SKM-1 treated with dmso at 0.1 percent for 144 hours (cell line): Measurements from ENCODE around the gene SDSL.

Source experiments
- DNase-seq: peaks from one replicate; lab custom pipeline; 2025; ENCODE audit not compliant: unreplicated experiment; lab: John Stamatoyannopoulos, UW

Gene SDSL

DNA sequence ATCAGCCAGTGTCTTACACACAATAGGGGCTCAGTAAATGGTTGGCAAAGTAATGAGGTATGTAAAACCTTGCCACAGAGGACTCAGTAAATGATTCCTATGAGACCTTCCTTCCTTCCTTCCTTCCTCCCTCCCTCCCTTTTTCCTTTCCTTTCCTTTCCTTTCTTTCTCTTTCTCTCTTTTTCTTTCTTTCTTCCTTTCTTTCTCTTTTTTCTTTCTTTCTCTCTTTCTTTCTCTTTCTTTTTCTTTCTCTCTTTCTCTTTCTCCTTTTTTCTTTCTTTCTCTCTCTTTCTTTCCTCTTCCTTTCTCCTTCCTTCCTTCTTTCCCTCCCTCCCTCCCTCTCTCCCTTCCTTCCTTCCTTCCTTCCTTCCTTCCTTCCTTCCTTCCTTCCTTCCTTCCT, 26.0 kb upstream of the SDSL start:
- no peak for DNase-seq

DNA sequence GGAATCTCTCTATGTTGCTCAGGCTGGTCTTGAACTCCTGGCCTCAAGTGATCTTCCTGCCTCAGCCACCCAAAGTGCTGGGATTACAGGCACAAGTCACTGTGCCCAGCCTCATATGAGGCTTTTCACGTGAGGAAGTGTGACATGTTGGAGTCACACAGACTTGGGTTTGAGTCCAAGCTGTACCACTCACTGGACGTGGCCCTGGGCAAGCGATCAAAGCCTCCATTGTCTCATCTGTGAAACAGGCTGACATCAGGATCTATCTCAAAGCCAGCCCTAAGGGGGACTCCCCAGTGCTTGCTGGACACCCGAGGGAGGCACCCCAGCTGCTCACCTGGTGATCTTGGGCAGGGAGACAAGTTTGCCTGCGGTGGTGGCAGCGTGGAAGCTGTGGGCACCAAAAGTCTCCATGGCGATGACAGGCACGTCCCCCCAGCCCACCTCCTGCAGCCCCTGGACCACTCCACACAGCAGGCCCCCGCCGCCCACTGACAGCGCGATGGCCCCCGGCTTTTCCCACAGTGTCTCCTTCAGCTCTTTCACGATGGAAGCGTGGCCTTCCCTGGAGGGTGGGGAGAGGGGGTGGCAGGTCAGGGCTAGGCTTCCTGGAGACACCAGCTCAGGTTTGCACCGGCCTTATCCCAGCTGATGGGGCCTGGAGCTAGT, 25.2 kb upstream of the SDSL start:
- DNase-seq = no peak

DNA sequence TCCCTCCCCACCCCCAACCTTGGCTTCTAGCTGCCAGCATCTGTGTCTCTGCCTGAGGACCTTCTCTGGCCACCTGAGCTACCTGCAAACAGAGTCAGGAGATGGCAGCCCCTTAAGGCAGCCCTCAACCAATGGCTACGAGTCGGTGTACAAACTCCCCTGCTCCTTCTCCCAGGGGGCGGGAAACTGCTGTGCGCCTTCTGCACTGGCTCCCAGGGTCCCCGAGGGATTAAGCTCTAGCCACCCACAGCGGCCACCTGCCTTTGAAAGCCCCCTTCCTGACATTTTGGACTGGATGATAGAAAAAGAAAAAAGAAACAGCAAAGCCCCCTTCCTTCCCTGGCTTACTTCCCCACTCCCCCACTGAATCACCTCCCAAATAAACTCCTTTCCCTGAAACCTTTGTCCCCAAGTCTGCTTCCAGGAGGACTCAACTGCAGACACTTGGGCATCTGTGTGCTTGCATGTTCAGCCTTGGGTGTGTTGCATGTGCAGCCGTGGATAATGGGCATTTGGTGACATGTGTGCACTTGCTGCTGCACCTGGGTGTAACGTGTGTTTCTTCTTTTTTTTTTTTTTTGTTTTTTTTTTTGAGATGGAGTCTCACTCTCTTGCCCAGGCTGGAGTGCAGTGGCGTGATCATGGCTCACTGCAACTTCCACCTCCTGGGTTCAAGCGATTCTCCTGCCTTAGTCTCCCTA, 24.5 kb upstream of the SDSL start:
- no peak for DNase-seq

DNA sequence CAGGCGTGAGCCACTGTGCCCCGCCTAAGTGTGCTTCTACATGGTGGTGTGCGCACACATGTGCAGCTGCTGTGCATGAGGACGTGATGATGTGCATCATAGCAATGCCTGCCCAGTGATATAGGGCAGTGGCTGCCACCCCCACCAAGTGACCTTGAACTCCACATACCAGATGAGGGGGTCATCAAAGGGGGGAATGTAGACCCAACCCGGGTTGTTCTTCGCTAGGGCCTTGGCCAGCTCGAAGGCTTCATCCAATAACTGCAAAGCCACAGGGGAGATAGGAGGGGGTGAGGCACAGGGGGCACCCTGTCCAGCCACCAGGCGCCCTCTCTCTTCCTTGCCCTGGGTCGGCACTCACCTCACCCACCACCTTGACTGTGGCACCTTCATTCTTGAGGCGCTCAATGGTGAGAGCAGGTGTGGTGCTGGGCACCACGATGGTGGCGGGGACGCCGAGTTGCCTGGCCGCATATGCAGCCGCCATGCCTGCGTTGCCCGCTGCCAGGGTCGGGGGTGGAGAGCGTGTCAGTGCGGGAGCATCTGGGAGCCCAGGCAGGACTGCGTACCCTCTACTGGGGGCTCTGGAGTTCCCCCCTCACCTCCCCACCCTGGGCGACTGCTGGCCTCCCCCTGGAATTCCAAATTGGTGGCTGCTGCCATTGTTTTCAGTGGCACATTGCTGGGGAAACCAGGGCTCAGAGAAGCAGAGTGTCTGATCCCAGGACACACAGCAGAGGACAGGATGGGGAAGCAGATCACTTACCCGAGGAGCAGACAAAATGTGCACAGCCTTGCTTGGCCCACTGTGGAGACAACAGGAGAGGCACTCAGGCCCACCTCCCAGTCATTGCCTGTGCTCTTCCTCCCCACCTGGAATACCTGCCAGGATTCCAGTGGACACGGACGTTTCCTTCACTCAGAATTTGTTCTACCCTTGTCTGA, 23.6 kb upstream of the SDSL start:
- no peak for DNase-seq

DNA sequence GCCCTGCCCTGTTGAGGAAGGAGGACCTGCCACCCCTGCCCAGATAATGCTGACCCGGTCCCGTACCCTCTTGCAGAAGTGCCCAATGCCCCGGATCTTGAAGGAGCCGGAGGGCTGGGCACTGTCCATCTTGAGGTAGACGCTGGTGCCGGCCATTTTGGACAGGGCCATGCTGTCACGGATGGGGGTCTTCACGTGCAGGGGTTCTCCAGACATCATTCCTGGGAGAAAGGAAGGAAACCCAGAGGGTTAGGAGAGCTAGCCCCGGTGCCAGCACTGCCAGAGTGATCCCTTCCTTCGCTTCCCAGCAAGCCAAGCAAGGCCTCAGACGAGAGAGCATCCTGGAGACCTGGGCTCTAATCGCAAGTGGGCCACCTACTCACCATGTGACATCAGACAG, 22.7 kb upstream of the SDSL start:
- no peak for DNase-seq

DNA sequence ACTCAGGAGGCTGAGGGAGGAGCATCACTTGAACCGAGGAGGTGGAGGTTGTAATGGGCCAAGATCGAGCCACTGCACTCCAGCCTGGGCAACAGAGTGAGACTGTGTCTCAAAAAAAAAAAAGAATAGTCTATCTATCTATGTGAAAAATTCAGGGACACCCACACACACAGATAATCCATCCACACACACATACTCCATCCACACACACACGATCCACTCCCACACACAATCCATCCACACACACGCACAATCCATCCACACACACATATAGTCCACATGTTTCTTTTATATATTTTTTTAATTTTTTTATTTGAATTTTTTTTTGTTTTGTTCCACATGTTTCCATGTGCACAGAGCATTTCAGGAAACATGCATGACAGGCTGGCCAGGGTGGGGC, 21.8 kb upstream of the SDSL start:
- no peak for DNase-seq

DNA sequence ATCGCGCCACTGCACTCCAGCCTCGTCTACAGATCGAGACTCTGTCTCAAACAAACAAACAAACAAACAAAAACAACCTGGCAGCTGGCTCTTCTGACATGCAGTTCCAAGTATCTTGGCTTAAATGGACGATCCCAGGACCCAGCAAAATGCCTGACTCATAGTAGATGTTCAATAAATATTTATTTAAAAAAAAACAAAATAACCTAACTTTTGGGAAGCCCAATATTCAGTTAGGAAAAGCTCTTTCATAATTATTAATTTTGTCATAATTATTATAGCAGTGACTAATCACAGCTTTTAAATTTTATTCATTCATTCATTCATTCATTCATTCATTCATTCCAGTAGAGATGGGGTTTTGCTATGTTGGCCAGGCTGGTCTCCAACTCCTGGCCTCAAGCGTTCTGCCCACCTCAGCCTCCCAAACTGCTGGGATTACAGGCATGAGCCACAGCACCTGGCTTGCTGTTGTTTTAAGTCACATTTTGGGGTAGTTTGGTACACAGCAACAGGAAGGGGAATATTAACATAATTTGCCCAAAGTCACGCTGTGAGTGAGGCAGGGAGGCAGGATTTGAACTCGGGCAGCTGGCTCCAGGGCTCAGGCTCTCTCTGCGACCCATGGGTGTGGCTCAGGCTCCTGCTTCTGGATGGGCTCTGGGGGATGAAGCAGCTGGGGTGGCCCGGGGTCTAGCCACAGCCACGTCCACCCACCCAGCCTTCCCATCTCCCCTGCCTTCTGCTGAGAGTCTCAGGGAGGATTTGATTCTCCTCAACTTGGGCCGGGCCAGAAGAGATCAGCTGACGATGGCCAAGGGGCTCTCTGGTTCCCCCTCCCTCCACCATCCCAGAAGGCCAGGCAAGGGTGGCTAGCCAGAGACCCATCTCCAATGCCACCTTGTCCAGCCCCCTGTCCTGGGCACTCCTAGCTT, 20.8 kb upstream of the SDSL start:
- no peak for DNase-seq

DNA sequence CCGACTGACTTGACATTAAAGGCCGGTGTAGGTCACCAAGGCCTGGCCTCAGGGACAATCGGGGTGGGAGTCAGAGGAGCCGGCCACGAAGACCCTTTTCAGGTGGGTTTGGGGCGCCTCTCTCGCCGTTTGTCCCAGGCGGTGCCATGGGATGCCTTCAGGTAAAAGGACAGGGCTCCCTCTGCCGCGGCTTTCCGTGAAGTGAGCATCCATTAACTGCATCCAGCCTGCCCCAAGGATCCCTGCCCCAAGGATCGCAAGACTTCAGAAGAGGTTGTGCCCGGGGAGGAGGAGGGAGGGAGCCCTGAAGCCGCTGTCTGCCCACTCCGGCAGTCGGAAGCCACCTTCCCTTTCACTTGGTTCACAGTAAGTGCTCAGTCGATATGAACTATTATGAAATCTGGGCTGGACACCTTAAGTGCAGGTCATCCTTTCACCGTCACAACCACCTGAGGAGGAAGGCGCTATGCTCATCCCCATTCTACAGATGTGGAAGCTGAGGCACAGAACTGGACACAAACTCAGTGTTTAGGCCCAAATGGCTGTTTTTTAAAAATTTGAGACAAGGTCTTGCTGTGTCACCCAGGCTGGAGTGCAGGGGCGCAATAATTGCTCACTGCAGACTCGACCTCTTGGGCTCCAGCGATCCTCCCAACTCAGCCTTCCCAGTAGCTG, 19.5 kb upstream of the SDSL start:
- DNase-seq = no peak

DNA sequence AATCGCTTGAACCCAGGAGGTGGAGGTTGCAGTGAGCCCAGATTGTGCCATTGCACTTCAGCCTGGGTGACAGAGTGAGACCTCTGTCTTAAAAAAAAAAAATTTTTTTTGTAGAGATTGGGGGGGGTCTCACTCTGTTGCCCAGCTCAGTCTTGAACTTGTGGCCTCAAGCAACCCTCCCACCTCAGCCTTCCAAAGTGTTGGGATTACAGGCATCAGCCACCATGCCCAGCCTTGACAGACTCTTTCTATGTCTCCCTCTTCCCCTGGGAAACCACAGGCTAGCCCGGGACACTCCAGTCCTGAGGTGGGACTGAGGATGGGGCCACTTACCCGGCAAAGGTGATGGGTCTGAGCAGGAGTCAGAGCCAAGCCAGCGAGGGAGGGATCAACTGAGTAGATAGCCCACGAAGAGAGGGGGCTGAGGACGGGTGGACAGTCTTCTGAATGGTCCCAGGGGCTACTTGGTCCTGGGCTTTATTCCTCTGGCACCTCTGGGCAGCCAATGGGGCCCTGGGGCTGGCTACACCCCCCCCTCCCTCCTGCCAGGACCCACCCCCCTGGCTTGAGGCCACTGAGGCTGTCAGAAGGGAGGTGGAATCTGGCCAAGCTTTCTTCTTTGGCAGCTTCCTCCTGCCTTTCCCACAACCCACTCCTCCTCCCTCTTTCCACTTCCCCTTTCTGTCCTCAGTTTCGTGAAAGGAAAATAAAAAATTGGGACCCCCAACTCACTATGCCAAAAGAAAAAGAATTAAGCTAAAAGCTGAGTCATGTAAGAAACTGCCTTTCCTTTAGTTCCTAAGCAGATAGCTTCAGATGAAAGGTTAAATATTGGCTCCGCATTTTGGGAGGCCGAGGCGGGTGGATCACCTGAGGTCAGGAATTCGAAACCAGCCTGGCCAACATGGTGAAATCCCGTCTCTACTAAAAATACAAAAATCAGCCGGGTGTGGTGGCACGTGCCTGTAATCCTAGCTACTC, 18.5 kb upstream of the SDSL start, which contains the start of gene SDS:
SDS (minus strand) TSS at position 453 of the 981 bp plus-strand sequence. CDS start 4,179 bp downstream, outside the sequence.
- DNase-seq = peak; percentile 36

DNA sequence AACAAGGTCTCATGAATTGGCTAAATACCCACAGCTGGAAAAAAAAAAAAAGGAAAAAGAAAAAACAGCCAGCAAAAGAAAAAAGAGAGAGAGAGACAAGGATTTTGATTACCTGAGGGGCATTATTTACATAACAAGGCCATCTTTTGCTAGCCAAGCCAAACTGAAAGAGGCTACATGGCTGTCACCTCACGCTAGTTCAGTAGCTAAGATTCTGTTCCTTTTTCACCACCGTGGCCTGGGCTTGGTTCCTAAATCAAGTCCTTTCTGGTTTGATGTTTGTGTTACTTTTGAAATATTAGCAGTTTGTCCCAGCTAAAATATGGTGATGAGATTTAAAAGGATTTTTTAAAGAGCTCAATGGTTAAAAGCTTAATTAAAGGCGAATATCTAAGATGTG, 16.5 kb upstream of the SDSL start:
- no peak for DNase-seq

DNA sequence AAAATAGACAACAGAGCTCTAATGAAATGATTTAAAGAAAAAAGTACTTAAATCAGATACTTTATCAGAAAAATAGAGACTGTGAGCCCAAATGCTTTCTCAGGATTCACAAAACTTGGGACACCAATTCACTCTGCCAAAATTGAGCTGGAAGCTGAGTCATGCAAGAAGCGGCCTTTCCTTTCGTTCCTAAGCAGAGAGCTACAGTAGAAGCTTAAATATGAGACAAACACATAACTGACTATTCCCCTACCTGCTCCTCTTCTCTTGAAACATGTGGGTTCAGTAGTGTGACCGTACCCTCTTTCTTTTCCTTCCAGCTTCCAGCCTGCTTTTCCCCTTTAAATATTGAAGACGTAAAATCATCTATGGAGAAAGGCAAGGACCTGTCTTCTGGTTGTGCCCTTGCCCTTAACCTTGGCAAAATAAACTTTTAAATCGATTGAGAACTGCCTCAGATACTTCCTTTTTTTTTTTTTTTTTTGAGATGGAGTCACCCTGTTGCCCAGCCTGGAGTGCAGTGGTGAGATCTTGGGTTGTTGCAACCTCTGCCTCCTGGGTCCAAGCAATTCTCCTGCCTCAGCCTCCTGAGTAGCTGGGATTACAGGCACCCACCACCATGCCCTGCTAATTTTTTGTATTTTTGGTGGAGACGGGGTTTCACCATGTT, 14.1 kb upstream of the SDSL start:
- DNase-seq = no peak

DNA sequence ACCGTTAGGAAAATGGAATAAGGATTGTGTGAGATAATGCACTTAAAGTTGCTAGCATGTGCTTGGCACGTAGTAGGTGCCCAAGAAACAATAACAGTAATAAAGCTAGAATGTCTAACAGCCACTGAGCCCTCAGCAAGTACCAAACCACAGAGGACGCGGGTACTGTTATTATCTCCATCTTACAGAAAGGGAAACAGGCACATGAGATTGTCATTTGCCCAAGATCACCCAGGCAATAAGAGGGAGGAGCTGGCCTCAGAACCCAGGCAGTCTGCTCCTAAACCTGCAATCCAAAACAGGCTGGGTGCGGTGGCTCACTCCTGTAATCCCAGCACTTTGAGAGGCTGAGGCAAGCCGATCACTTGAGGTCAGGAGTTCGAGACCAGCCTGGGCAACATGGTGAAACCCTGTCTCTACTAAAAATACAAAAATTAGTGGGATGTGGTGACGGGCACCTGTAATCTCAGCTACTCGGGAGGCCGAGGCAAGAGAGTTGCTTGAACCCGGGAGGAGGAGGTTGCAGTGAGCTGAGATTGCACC, 13.4 kb upstream of the SDSL start:
- no peak for DNase-seq

DNA sequence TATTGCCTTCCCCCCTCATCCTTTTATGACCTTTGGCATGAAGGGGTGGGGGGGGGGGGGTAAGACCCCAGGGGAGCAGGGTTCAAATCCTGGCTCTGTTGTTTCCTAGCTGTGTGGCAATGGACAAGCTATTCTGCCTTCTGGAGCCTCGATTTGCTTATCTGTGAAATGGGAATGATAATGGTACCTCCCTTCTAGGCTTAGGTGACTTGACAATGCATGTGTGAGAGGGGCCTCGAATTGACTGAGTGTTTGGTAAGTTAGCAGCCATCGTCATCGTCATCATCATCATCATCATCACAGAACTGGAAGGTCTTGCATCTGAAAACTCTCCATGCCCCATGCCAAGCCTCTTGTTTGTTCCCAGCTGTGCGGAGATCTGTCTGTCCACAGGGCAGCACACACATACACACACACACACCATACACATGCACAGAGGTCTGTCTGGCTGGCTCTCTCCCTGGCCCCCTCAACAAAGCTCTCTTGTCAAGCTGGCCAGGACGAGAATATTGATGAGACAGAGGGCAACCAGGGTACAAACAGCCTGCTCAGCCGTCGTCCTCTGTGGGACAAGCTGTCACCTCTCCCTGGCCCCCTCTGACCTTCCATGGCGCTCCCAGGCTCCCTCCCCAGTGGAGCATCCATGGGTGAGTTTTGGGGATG, 12.6 kb upstream of the SDSL start:
- DNase-seq = no peak

DNA sequence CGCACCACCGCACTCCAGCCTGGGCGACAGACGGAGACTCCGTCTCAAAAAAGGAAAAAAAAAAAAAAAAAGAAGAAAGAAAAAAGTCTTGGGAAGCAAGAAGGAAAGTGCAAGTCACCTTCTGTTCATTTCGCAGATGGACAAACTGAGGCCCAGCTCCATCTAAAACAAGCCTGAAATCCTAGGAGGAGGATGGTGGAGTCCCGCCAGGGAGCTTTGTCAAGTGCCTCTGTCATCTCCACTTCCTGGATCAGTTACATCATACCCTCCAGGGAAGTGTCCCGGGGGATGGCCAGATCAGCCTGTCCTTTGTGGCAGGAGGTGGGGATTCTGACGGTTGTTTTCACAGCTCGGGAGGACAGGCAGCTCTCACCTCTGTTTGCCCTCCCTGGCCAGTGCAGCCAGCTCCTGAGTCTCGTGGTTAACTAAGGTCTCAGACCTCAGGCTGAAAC, 8.7 kb upstream of the SDSL start:
- no peak for DNase-seq

DNA sequence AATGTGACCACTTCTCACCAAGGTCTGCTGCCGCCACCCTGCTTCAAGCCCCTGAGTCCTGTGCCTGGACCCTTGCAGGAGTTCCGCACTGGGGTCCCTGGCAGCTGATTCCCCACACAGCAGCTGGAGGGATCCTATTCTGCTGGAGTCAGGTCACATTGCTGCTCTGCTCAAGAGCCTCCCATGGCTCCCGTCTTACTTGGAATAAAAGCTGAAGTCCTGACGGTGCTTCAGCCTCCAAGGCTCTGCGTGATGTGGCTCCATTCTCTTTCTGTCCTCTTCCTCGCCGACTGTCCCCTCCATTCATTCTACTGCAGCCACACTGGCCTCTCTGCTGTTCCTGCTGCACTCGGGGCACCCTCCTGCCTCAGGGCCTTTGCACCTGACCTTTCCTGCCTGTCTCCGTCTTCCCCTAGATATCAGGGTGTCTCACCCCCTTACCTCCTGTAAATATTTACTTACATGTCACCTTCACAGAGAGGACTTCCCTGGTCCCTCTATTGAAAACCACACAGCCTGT, 7.6 kb upstream of the SDSL start:
- no peak for DNase-seq

DNA sequence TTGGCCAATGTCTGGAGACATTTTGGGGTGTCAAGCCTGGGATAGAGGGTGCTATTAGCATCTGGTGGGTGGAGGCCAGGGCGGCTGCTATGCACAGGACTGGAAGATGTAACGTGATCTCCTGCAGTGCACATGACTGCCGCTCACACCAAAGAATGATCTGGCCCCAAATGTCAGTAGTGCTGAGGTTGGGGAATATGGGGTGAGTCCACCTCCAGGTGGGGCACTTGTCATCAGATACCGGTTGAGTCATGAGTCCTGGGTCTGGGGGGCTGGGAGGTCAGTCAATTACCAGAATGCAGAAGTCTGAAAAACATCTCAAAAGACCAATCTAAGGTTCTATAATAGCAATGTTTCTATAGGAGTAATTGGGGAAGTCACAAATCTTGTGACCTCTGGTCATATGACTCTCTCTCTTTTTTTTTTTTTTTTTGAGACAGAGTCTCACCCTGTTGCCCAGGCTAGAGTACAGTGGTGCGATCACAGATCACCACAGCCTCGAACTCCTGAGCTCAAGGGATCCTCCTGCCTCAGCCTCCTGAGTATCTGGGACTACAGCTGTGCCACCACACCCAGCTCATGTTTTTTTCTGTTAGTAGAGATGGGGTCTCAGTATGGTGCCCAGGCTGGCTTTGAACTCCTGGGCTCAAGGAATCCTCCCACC, 6.0 kb upstream of the SDSL start:
- no peak for DNase-seq
